ENCODE measurements around the gene PIANP. TPM values are rescaled to one million over a fixed set of nuclear protein-coding genes. Genes with fewer than 3 reads are reported as not detected.

The PIANP gene
- total RNA-seq, 1 donor from 2014 or later = 0.40 TPM

GRCh38 chr12:6662906-6663742 lies 37.5 kb downstream of the PIANP start, which contains the start of gene ING4:
Gene ING4 (minus strand): TSS chr12:6663119. CDS start chr12:6663101, 18 bp downstream.
- Mint-ChIP-seq H3K36me3 (ENCODE audit: low read depth) (peaks cover 35% of the 10 kb centered on the region), H3K27me3 (no peaks in the 10 kb centered on the region), H3K4me3 (peak within 1 kb of the TSS; percentile 97), H3K9me3 (no peaks in the 10 kb centered on the region), H3K27ac (peak within 1 kb of the TSS; percentile 95), H3K4me1 (peaks cover 27% of the 10 kb centered on the region)
- intact Hi-C loops (cut with micrococcal nuclease) = loop anchor here (1.0 to 2.0 kb wide), 13 partner anchors 18 to 307 kb away; partner anchors contain the start of genes CHD4, COPS7A, EMG1 and IFFO1
- DNase-seq (peak; percentile 80), ATAC-seq (ENCODE audit: low read depth) (peak; percentile 97)
- ChIA-PET POLR2A (interaction anchor here (0.6 to 4.0 kb wide), 18 partner anchors 11 to 281 kb away, joined by 3 to 36 read pairs (median 4); partner anchors contain the start of genes C12orf57, COPS7A, LPAR5 and MLF2), CTCF (interaction anchor here (1.0 to 1.4 kb wide), 5 partner anchors 10 to 50 kb away, joined by 3 to 4 read pairs (median 3); partner anchors contain the start of gene ZNF384)
- TF ChIP-seq, protein P1, sequence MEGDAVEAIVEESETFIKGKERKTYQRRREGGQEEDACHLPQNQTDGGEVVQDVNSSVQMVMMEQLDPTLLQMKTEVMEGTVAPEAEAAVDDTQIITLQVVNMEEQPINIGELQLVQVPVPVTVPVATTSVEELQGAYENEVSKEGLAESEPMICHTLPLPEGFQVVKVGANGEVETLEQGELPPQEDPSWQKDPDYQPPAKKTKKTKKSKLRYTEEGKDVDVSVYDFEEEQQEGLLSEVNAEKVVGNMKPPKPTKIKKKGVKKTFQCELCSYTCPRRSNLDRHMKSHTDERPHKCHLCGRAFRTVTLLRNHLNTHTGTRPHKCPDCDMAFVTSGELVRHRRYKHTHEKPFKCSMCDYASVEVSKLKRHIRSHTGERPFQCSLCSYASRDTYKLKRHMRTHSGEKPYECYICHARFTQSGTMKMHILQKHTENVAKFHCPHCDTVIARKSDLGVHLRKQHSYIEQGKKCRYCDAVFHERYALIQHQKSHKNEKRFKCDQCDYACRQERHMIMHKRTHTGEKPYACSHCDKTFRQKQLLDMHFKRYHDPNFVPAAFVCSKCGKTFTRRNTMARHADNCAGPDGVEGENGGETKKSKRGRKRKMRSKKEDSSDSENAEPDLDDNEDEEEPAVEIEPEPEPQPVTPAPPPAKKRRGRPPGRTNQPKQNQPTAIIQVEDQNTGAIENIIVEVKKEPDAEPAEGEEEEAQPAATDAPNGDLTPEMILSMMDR (IDR thresholded peaks at IDR 0.05) = no peak

DNA sequence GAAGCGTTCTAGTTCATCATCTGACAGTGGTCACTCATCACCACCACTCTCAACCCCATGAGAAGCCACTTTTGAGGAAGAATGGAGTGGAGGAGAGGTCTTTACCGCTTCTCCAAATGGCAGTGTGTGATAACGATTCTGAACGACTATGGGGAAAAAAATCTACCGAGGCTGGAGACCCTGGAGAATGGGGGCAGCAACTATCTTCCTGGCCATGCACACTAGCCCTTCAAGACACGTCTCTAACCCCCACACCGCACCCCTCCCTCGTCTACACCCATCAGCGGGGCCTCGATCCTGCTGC lies 38.1 kb downstream of the PIANP start:
- Mint-ChIP-seq H3K27me3 (no peaks in the 10 kb centered on the region), H3K4me1 (peaks cover 27% of the 10 kb centered on the region), H3K4me3 (peak overlapping the region; percentile 97), H3K36me3 (ENCODE audit: low read depth) (peaks cover 30% of the 10 kb centered on the region), H3K9me3 (no peaks in the 10 kb centered on the region), H3K27ac (peak overlapping the region; percentile 95)
- ATAC-seq (ENCODE audit: low read depth) (peak; percentile 56), DNase-seq (no peak)
- TF ChIP-seq, protein P1 (IDR thresholded peaks at IDR 0.05) = no peak
- intact Hi-C loops (cut with micrococcal nuclease) = loop anchor here (2.0 kb wide), 1 partner anchor 18 kb away; no protein-coding TSS in a partner anchor
- POLR2A ChIA-PET = no interaction called here
- CTCF ChIA-PET = no interaction called here

- POLR2A ChIA-PET = interaction anchor here (0.7 kb wide), 1 partner anchor 435 kb away, joined by 4 read pairs; no protein-coding TSS in a partner anchor
- no peak overlapping the region for H3K4me3 Mint-ChIP-seq
- CTCF ChIA-PET = no interaction called here
- H3K4me1 Mint-ChIP-seq = peaks cover 10% of the 10 kb centered on the region
- H3K27me3 Mint-ChIP-seq = no peaks in the 10 kb centered on the region
- no peak overlapping the region for H3K27ac Mint-ChIP-seq
- ATAC-seq (ENCODE audit: low read depth) = no peak
- H3K36me3 Mint-ChIP-seq (ENCODE audit: low read depth) = peaks cover 75% of the 10 kb centered on the region
- intact Hi-C loops (cut with micrococcal nuclease) = no loop called here
- no peak for DNase-seq
- no peaks in the 10 kb centered on the region for H3K9me3 Mint-ChIP-seq
- TF ChIP-seq, protein P1 (IDR thresholded peaks at IDR 0.05) = no peak
Measured at GRCh38 chr12:6653987-6654386, 46.6 kb downstream of the PIANP start.

DNA sequence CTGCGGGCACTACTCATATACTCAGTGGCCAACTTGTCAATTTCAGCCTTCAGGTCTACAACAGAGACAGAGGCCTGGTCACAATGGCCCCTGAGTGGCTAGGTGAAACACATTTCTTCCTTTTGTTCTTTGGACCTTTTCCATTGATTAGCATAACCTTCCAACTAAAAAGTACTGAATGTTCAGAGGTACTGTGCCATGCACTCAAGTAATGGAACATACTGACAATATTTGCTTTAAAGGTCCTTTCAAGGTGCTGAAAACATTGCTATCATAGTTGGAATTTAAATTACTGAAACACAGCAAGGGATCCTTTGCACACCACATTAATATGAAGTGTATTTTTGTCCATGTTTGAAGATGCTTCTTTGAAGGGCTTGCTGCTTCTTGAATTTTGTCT lies 47.3 kb downstream of the PIANP start:
- ChIA-PET POLR2A (no interaction called here), CTCF (no interaction called here)
- intact Hi-C loops (cut with micrococcal nuclease) = no loop called here
- no peaks in the 10 kb centered on the region for H3K27me3 Mint-ChIP-seq
- no peak overlapping the region for H3K4me3 Mint-ChIP-seq
- ATAC-seq (ENCODE audit: low read depth) (no peak), DNase-seq (no peak)
- H3K9me3 Mint-ChIP-seq = no peaks in the 10 kb centered on the region
- H3K27ac Mint-ChIP-seq = no peak overlapping the region
- TF ChIP-seq, protein P1 (IDR thresholded peaks at IDR 0.05) = no peak
- H3K36me3 Mint-ChIP-seq (ENCODE audit: low read depth) = peaks cover 68% of the 10 kb centered on the region
- peaks cover 6% of the 10 kb centered on the region for H3K4me1 Mint-ChIP-seq

GRCh38 chr12:6652391-6652790 lies 48.2 kb downstream of the PIANP start:
- no peak for DNase-seq
- Mint-ChIP-seq H3K4me1 (peaks cover 4% of the 10 kb centered on the region), H3K4me3 (no peak overlapping the region), H3K27me3 (no peaks in the 10 kb centered on the region), H3K36me3 (ENCODE audit: low read depth) (peaks cover 66% of the 10 kb centered on the region), H3K9me3 (no peaks in the 10 kb centered on the region), H3K27ac (no peak overlapping the region)
- intact Hi-C loops (cut with micrococcal nuclease) = no loop called here
- CTCF ChIA-PET = no interaction called here
- TF ChIP-seq, protein P1 (IDR thresholded peaks at IDR 0.05) = no peak
- POLR2A ChIA-PET = interaction anchor here (0.6 kb wide), 1 partner anchor 25 kb away, joined by 4 read pairs; no protein-coding TSS in a partner anchor
- no peak for ATAC-seq (ENCODE audit: low read depth)
